ENCODE measurements around the gene TTC21B.

TTC21B gene

DNA sequence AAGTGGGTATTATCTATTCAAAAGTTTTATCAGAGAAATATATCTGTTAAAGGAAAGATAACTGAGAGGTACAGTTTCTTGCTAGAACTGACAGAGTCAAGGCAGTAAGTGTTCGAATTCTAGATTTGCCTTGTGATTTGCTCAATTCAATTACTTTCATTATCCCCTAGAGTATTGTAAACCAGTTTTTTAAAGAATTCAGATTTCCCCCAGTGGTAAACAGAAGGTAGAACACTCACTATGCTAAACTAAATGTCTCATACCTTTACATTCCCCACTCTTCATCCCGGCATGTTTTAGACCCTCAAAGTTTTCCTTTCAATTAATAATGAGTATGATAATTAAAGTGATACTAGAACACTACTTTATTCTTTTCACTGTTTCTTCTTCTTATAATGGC is 28.6 kb downstream of the TTC21B start:
- Histone ChIP-seq H3K9me3 (ENCODE audit: control insufficient read depth, insufficient read depth, low read length) (no peaks in the 10 kb centered on the region), H3K27ac (ENCODE audit: low read depth, low read length) (no peak overlapping the region), H3K9ac (ENCODE audit: low read depth, low read length) (no peak overlapping the region), H3K4me1 (ENCODE audit: control insufficient read depth, insufficient read depth, low read length) (no peaks in the 10 kb centered on the region), H3K27me3 (ENCODE audit: control insufficient read depth, insufficient read depth, low read length) (no peaks in the 10 kb centered on the region), H3K4me3 (ENCODE audit: low read depth, low read length) (no peak overlapping the region), H3K36me3 (ENCODE audit: control insufficient read depth, insufficient read depth, low read length) (peaks cover 70% of the 10 kb centered on the region)

DNA sequence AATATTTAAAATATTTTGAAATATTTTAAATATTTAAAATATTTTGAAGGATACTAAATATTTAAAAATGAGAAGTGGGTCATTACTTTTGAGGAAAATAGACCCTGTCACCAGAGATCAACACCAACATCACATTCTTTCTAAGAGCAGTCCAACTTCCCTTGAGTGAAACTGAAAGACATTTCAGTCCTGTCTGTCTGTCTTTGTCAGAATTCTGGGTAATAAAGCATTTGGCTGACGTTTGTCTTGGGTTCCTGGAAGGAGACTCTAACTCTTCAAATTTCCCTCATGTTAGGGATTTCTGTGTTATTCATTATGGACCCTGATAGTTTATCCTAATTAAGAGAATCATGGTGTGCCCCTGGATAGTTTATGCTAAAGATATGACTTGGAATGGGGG is 32.8 kb downstream of the TTC21B start:
- Histone ChIP-seq H3K9me3 (ENCODE audit: control insufficient read depth, insufficient read depth, low read length) (no peaks in the 10 kb centered on the region), H3K36me3 (ENCODE audit: control insufficient read depth, insufficient read depth, low read length) (peaks cover 67% of the 10 kb centered on the region), H3K4me1 (ENCODE audit: control insufficient read depth, insufficient read depth, low read length) (no peaks in the 10 kb centered on the region), H3K27me3 (ENCODE audit: control insufficient read depth, insufficient read depth, low read length) (no peaks in the 10 kb centered on the region), H3K4me3 (ENCODE audit: low read depth, low read length) (no peak overlapping the region), H3K9ac (ENCODE audit: low read depth, low read length) (no peak overlapping the region), H3K27ac (ENCODE audit: low read depth, low read length) (no peak overlapping the region)

GRCh38 chr2:165913636-165914035 is 39.9 kb downstream of the TTC21B start:
- peaks cover 77% of the 10 kb centered on the region for H3K36me3 ChIP-seq (ENCODE audit: control insufficient read depth, insufficient read depth, low read length)

GRCh38 chr2:165911981-165912380 is 41.6 kb downstream of the TTC21B start:
- peaks cover 74% of the 10 kb centered on the region for H3K36me3 ChIP-seq (ENCODE audit: control insufficient read depth, insufficient read depth, low read length)
- no peaks in the 10 kb centered on the region for H3K27me3 ChIP-seq (ENCODE audit: control insufficient read depth, insufficient read depth, low read length)
- no peaks in the 10 kb centered on the region for H3K9me3 ChIP-seq (ENCODE audit: control insufficient read depth, insufficient read depth, low read length)
- H3K9ac ChIP-seq (ENCODE audit: low read depth, low read length): no peak overlapping the region
- H3K4me3 ChIP-seq (ENCODE audit: low read depth, low read length): no peak overlapping the region
- no peaks in the 10 kb centered on the region for H3K4me1 ChIP-seq (ENCODE audit: control insufficient read depth, insufficient read depth, low read length)
- H3K27ac ChIP-seq (ENCODE audit: low read depth, low read length): no peak overlapping the region

More at GRCh38 chr2:165913636-165914035, 39.9 kb downstream of the TTC21B start:
- H3K4me1 ChIP-seq (ENCODE audit: control insufficient read depth, insufficient read depth, low read length): no peaks in the 10 kb centered on the region
- no peak overlapping the region for H3K9ac ChIP-seq (ENCODE audit: low read depth, low read length)
- H3K4me3 ChIP-seq (ENCODE audit: low read depth, low read length): no peak overlapping the region
- H3K27ac ChIP-seq (ENCODE audit: low read depth, low read length): no peak overlapping the region
- no peaks in the 10 kb centered on the region for H3K9me3 ChIP-seq (ENCODE audit: control insufficient read depth, insufficient read depth, low read length)
- no peaks in the 10 kb centered on the region for H3K27me3 ChIP-seq (ENCODE audit: control insufficient read depth, insufficient read depth, low read length)

- Histone ChIP-seq H3K9me3 (ENCODE audit: control insufficient read depth, insufficient read depth, low read length) (no peaks in the 10 kb centered on the region), H3K27me3 (ENCODE audit: control insufficient read depth, insufficient read depth, low read length) (no peaks in the 10 kb centered on the region), H3K36me3 (ENCODE audit: control insufficient read depth, insufficient read depth, low read length) (peaks cover 70% of the 10 kb centered on the region), H3K4me1 (ENCODE audit: control insufficient read depth, insufficient read depth, low read length) (no peaks in the 10 kb centered on the region), H3K27ac (ENCODE audit: low read depth, low read length) (no peak overlapping the region), H3K4me3 (ENCODE audit: low read depth, low read length) (no peak overlapping the region), H3K9ac (ENCODE audit: low read depth, low read length) (no peak overlapping the region)
Observed at GRCh38 chr2:165911231-165911630, 42.3 kb downstream of the TTC21B start.

DNA sequence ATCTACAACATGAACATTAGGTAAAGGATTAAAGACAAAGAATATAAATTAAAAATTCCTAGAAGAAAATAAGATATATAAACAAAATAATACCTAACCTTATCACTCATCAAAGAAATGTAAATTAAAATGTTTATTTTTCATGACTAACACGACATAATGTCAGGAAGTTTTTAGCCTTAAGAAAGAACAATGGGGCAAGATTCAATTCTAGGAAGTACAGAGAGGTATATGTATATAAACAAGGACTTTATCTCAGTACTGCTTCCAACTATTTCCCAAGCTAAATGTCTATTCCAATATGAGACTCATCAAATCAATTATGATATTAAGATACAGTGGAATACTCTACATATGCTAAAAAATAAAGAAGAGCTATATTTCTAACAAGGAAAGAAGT is 44.1 kb downstream of the TTC21B start:
- H3K4me1 ChIP-seq (ENCODE audit: control insufficient read depth, insufficient read depth, low read length): no peaks in the 10 kb centered on the region
- no peak overlapping the region for H3K9ac ChIP-seq (ENCODE audit: low read depth, low read length)
- no peak overlapping the region for H3K4me3 ChIP-seq (ENCODE audit: low read depth, low read length)
- H3K9me3 ChIP-seq (ENCODE audit: control insufficient read depth, insufficient read depth, low read length): no peaks in the 10 kb centered on the region
- H3K36me3 ChIP-seq (ENCODE audit: control insufficient read depth, insufficient read depth, low read length): peaks cover 67% of the 10 kb centered on the region
- no peak overlapping the region for H3K27ac ChIP-seq (ENCODE audit: low read depth, low read length)
- H3K27me3 ChIP-seq (ENCODE audit: control insufficient read depth, insufficient read depth, low read length): no peaks in the 10 kb centered on the region

DNA sequence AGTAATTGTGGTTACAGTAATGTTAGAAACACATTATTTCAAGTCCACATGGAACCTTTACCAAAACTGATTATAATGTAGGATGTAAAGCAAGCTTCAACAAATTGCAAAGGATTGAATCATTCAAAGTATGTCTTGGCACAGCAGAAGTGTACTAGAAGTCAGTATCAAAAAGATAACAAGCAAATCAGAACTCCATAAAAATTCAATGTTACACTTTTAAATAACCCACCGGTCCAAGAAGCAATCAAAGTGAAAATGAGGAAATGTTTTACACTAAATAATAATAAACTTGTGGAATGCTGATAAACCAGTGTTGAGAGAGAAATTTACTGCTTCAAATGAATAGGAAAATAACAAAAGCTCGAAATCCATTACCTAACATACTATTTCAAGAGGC is 47.7 kb downstream of the TTC21B start:
- H3K9ac ChIP-seq (ENCODE audit: low read depth, low read length): no peak overlapping the region
- no peak overlapping the region for H3K4me3 ChIP-seq (ENCODE audit: low read depth, low read length)
- H3K27me3 ChIP-seq (ENCODE audit: control insufficient read depth, insufficient read depth, low read length): no peaks in the 10 kb centered on the region
- H3K36me3 ChIP-seq (ENCODE audit: control insufficient read depth, insufficient read depth, low read length): peaks cover 57% of the 10 kb centered on the region
- H3K9me3 ChIP-seq (ENCODE audit: control insufficient read depth, insufficient read depth, low read length): no peaks in the 10 kb centered on the region
- H3K27ac ChIP-seq (ENCODE audit: low read depth, low read length): no peak overlapping the region
- H3K4me1 ChIP-seq (ENCODE audit: control insufficient read depth, insufficient read depth, low read length): no peaks in the 10 kb centered on the region

DNA sequence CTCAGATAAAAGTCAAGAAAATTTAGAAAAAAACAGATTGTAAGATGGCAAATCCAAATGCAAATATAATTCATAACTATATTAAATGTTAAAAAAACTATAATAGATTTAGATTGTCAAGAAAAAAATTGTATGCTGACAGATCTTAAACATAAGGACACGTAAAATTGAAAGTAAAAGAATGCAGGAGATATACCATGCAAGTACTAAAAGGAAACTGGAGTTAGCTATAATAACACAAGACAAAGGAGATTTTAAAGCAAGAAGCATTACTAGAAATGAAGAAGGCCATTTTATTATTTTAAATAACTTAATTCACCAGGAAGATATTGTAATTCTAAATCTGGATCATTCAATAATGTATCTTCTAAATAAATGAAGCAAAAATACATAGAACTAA is 48.3 kb downstream of the TTC21B start:
- Histone ChIP-seq H3K4me1 (ENCODE audit: control insufficient read depth, insufficient read depth, low read length) (0 out of 2 replicates have a peak, but pooled peaks cover 2% of the 10 kb centered on the region), H3K9me3 (ENCODE audit: control insufficient read depth, insufficient read depth, low read length) (no peaks in the 10 kb centered on the region), H3K9ac (ENCODE audit: low read depth, low read length) (no peak overlapping the region), H3K27ac (ENCODE audit: low read depth, low read length) (no peak overlapping the region), H3K27me3 (ENCODE audit: control insufficient read depth, insufficient read depth, low read length) (no peaks in the 10 kb centered on the region), H3K36me3 (ENCODE audit: control insufficient read depth, insufficient read depth, low read length) (peaks cover 54% of the 10 kb centered on the region), H3K4me3 (ENCODE audit: low read depth, low read length) (no peak overlapping the region)

GRCh38 chr2:165904432-165904831 is 49.1 kb downstream of the TTC21B start:
- H3K4me3 ChIP-seq (ENCODE audit: low read depth, low read length): no peak overlapping the region
- H3K27ac ChIP-seq (ENCODE audit: low read depth, low read length): no peak overlapping the region
- H3K9me3 ChIP-seq (ENCODE audit: control insufficient read depth, insufficient read depth, low read length): no peaks in the 10 kb centered on the region
- H3K4me1 ChIP-seq (ENCODE audit: control insufficient read depth, insufficient read depth, low read length): 0 out of 2 replicates have a peak, but pooled peaks cover 7% of the 10 kb centered on the region
- peaks cover 58% of the 10 kb centered on the region for H3K36me3 ChIP-seq (ENCODE audit: control insufficient read depth, insufficient read depth, low read length)
- H3K27me3 ChIP-seq (ENCODE audit: control insufficient read depth, insufficient read depth, low read length): no peaks in the 10 kb centered on the region
- no peak overlapping the region for H3K9ac ChIP-seq (ENCODE audit: low read depth, low read length)

GRCh38 chr2:165903406-165903805 is 50.2 kb downstream of the TTC21B start:
- H3K27ac ChIP-seq (ENCODE audit: low read depth, low read length): no peak overlapping the region
- H3K36me3 ChIP-seq (ENCODE audit: control insufficient read depth, insufficient read depth, low read length): peaks cover 60% of the 10 kb centered on the region
- no peaks in the 10 kb centered on the region for H3K9me3 ChIP-seq (ENCODE audit: control insufficient read depth, insufficient read depth, low read length)
- no peaks in the 10 kb centered on the region for H3K27me3 ChIP-seq (ENCODE audit: control insufficient read depth, insufficient read depth, low read length)
- H3K9ac ChIP-seq (ENCODE audit: low read depth, low read length): no peak overlapping the region
- 0 out of 2 replicates have a peak, but pooled peaks cover 7% of the 10 kb centered on the region for H3K4me1 ChIP-seq (ENCODE audit: control insufficient read depth, insufficient read depth, low read length)
- no peak overlapping the region for H3K4me3 ChIP-seq (ENCODE audit: low read depth, low read length)

- no peaks in the 10 kb centered on the region for H3K27me3 ChIP-seq (ENCODE audit: control insufficient read depth, insufficient read depth, low read length)
- H3K4me3 ChIP-seq (ENCODE audit: low read depth, low read length): no peak overlapping the region
- no peaks in the 10 kb centered on the region for H3K9me3 ChIP-seq (ENCODE audit: control insufficient read depth, insufficient read depth, low read length)
- no peak overlapping the region for H3K27ac ChIP-seq (ENCODE audit: low read depth, low read length)
- 0 out of 2 replicates have a peak, but pooled peaks cover 7% of the 10 kb centered on the region for H3K4me1 ChIP-seq (ENCODE audit: control insufficient read depth, insufficient read depth, low read length)
- H3K36me3 ChIP-seq (ENCODE audit: control insufficient read depth, insufficient read depth, low read length): peaks cover 63% of the 10 kb centered on the region
- H3K9ac ChIP-seq (ENCODE audit: low read depth, low read length): no peak overlapping the region
Observed at GRCh38 chr2:165902934-165903333, 50.6 kb downstream of the TTC21B start.

Measured in HUES48 (cell line).